A673 (cell line): Measurements from ENCODE around the gene SPTSSB. TPM values are rescaled to one million over a fixed set of nuclear protein-coding genes. Genes with fewer than 3 reads are reported as not detected.

Experiments
- BruUV-seq: library from RNA; stranded (reverse); fragments of 400-500 nt; replicated peaks from 2 replicates; lab custom pipeline; 2021; lab: Mats Ljungman, UMichigan
- CTCF ChIA-PET: fragments of 300-600 bp; sonication (Branson Sonifier 250); formaldehyde crosslinking; loops from one replicate; lab custom pipeline; 2022; ENCODE audit warnings: antibody characterized with exemption; lab: Charles Lee
- POLR2A ChIA-PET: fragments of 300-600 bp; sonication (Branson Sonifier 250); formaldehyde crosslinking; loops from one replicate; lab custom pipeline; 2022; ENCODE audit warnings: antibody characterized with exemption; ENCODE audit not compliant: low non-redundant PET; lab: Charles Lee
- DNase-seq: peaks from one replicate; pipeline ENCODE4 v3.0.0-alpha.2; 2015; ENCODE audit warnings: low spot score
- H3K27ac ChIP-seq: fragments of 200-600 bp; sonication (generic); 2 replicates; pipeline ENCODE4 v1.5.1; 2016; ENCODE audit warnings: mixed run types, low read depth, mild to moderate bottlenecking, mixed read lengths, antibody characterized with exemption, low read length; ENCODE audit not compliant: poor library complexity, severe bottlenecking
- H3K27me3 ChIP-seq: fragments of 200-600 bp; sonication (generic); replicated peaks from 2 replicates; pipeline ENCODE4 v1.6.1; 2017; ENCODE audit warnings: mixed run types, low read depth, mild to moderate bottlenecking, mixed read lengths, antibody characterized with exemption, low read length; ENCODE audit not compliant: insufficient read depth, poor library complexity
- H3K36me3 ChIP-seq: fragments of 200-600 bp; sonication (generic); 2 replicates; pipeline ENCODE4 v1.6.1; 2016; ENCODE audit warnings: mixed run types, mild to moderate bottlenecking, mixed read lengths, antibody characterized with exemption, low read length; ENCODE audit not compliant: insufficient read depth, poor library complexity, severe bottlenecking
- H3K4me1 ChIP-seq: fragments of 200-600 bp; sonication (generic); 2 replicates; pipeline ENCODE4 v1.6.1; 2017; ENCODE audit warnings: mixed run types, mild to moderate bottlenecking, mixed read lengths, antibody characterized with exemption, low read length; ENCODE audit not compliant: insufficient read depth, poor library complexity, severe bottlenecking
- H3K4me3 ChIP-seq: fragments of 200-600 bp; sonication (generic); 2 replicates; pipeline ENCODE4 v1.5.1; 2016; ENCODE audit warnings: low read depth, mixed run types, mild to moderate bottlenecking, mixed read lengths, low read length; ENCODE audit not compliant: poor library complexity, severe bottlenecking
- H3K9me3 ChIP-seq: fragments of 200-600 bp; sonication (generic); 2 replicates; pipeline ENCODE4 v1.6.1; 2016; ENCODE audit warnings: mixed run types, low read depth, mild to moderate bottlenecking, mixed read lengths, antibody characterized with exemption, low read length; ENCODE audit not compliant: poor library complexity, severe bottlenecking
- CTCF ChIP-seq: fragments of 300-800, 200-600 bp; sonication (generic); conservative IDR thresholded peaks from 2 replicates; pipeline ENCODE4 v1.5.1; 2017; ENCODE audit warnings: low read depth, mild to moderate bottlenecking, antibody characterized with exemption, low read length, moderate library complexity, mixed read lengths
- EZH2 ChIP-seq: fragments of 200-600 bp; sonication (generic); IDR thresholded peaks from 2 replicates; pipeline ENCODE4 v1.6.1; 2017; ENCODE audit warnings: borderline replicate concordance, low read depth, mild to moderate bottlenecking, mixed read lengths, antibody characterized with exemption, low read length; ENCODE audit not compliant: poor library complexity, severe bottlenecking
- intact Hi-C: fragments of 100-400 bp; cut with micrococcal nuclease; formaldehyde crosslinking; loops from one replicate; pipeline ENCODE4 v1.10.0; 2022; ENCODE audit not compliant: unreplicated experiment
- total RNA-seq: library from RNA; stranded (reverse); gene quantifications from 2 replicates; pipeline ENCODE4 v1.2.3, GENCODE V29; 2021

SPTSSB gene
- total RNA-seq, 1 experiment from 2014 or later = not detected

- Histone ChIP-seq H3K36me3 (no peaks in the 10 kb centered on the region), H3K27ac (no peak overlapping the region), H3K27me3 (no peaks in the 10 kb centered on the region), H3K4me1 (no peaks in the 10 kb centered on the region), H3K9me3 (no peaks in the 10 kb centered on the region), H3K4me3 (no peak overlapping the region)
- BruUV-seq = no TSS peak
- ChIA-PET CTCF (no interaction called here), POLR2A (no interaction called here)
- no peak for TF ChIP-seq CTCF
- TF ChIP-seq EZH2 = no peak
- intact Hi-C loops = no loop called here
- DNase-seq = no peak
These were observed 42.0 kb upstream of the SPTSSB start for GRCh38 chr3:161413127-161413854.

- TF ChIP-seq CTCF (no peak), EZH2 (no peak)
- Histone ChIP-seq H3K36me3 (no peaks in the 10 kb centered on the region), H3K27me3 (no peaks in the 10 kb centered on the region), H3K4me1 (no peaks in the 10 kb centered on the region), H3K4me3 (no peak overlapping the region), H3K27ac (no peak overlapping the region), H3K9me3 (no peaks in the 10 kb centered on the region)
- DNase-seq = no peak
- ChIA-PET POLR2A (no interaction called here), CTCF (interaction anchor here (0.5 kb wide), 1 partner anchor 735 kb away, joined by 3 read pairs; no protein-coding TSS in a partner anchor)
- intact Hi-C loops = no loop called here
- BruUV-seq = no TSS peak
These were observed 40.8 kb upstream of the SPTSSB start for GRCh38 chr3:161412123-161412522.

- DNase-seq = no peak
- TF ChIP-seq EZH2 = no peak
- TF ChIP-seq CTCF = no peak
- intact Hi-C loops = loop anchor here (2.0 to 10.0 kb wide), 3 partner anchors 105 to 723 kb away; no protein-coding TSS in a partner anchor
- ChIA-PET CTCF (no interaction called here), POLR2A (interaction anchor here (0.6 kb wide), 1 partner anchor 17 kb away, joined by 4 read pairs; no protein-coding TSS in a partner anchor)
- no TSS peak for BruUV-seq
- Histone ChIP-seq H3K36me3 (no peaks in the 10 kb centered on the region), H3K4me1 (no peaks in the 10 kb centered on the region), H3K27ac (no peak overlapping the region), H3K27me3 (no peaks in the 10 kb centered on the region), H3K4me3 (no peak overlapping the region), H3K9me3 (no peaks in the 10 kb centered on the region)
These were observed 38.5 kb upstream of the SPTSSB start for GRCh38 chr3:161409858-161410257.
